Activated naive CD4-positive, alpha-beta T cell treated with anti-CD3 and anti-CD28 coated beads, Interleukin-2, amount 50 U/mL, for 72 hours (primary cell): Measurements from ENCODE around the gene TENM3. TPM values are rescaled to one million over a fixed set of nuclear protein-coding genes. Genes with fewer than 3 reads are reported as not detected.
"Not testable (repeated sequence)": the region's sequence is repeated elsewhere in the genome, so short reads cannot be mapped to it uniquely, and the experiment has no call there.

Experiments used
- ATAC-seq, 2 donors: fragments of 150-1000 bp; cut with Tn5 transposase; 2 replicates each; pipeline ENCODE4 v1.10.0; 2021; ENCODE audit warnings: mild to moderate bottlenecking in 2 of 2, moderate library complexity in 2 of 2
- DNase-seq, 2 donors: peaks; one replicate each; pipeline ENCODE4 v3.0.0; 2021 to 2022; ENCODE audit warnings: low spot score in 2 of 2
- H3K27ac Mint-ChIP-seq, 2 donors: one replicate each; pipeline ENCODE4 v1.8.0; 2022; ENCODE audit warnings: mild to moderate bottlenecking in 2 of 2, mixed read lengths in 2 of 2
- H3K36me3 Mint-ChIP-seq, 2 donors: one replicate each; pipeline ENCODE4 v1.8.0; 2022; ENCODE audit warnings: mixed read lengths in 2 of 2
- H3K9me3 Mint-ChIP-seq, 2 donors: one replicate each; pipeline ENCODE4 v1.8.0; 2022; ENCODE audit warnings: mixed read lengths in 2 of 2
- total RNA-seq, 2 donors: library from RNA; stranded (reverse); gene quantifications; one replicate each; pipeline ENCODE4 v1.2.3, GENCODE V29; 2022

TENM3 gene
- total RNA-seq, 2 donors from 2014 or later, result not detected

GRCh38 chr4:182222766-182223165, 20.4 kb upstream of the TENM3 start:
- DNase-seq, result no peak
- H3K9me3 Mint-ChIP-seq, result no peaks in the 10 kb centered on the region

GRCh38 chr4:182223708-182224107, 19.5 kb upstream of the TENM3 start:
- Mint-ChIP-seq H3K36me3 (no peaks in the 10 kb centered on the region), H3K27ac (no peak overlapping the region), H3K9me3 (no peaks in the 10 kb centered on the region)
- DNase-seq (no peak), ATAC-seq (no peak)

More at GRCh38 chr4:182222766-182223165, 20.4 kb upstream of the TENM3 start:
- Mint-ChIP-seq H3K36me3 (no peaks in the 10 kb centered on the region), H3K27ac (no peak overlapping the region)
- no peak for ATAC-seq

GRCh38 chr4:182224192-182224850, 18.9 kb upstream of the TENM3 start:
- no peak for DNase-seq
- ATAC-seq, result no peak
- Mint-ChIP-seq H3K27ac (no peak overlapping the region), H3K36me3 (no peaks in the 10 kb centered on the region), H3K9me3 (no peaks in the 10 kb centered on the region)

GRCh38 chr4:182225257-182225852, 17.8 kb upstream of the TENM3 start:
- Mint-ChIP-seq H3K27ac (no peak overlapping the region), H3K36me3 (no peaks in the 10 kb centered on the region), H3K9me3 (no peaks in the 10 kb centered on the region)
- DNase-seq, result no peak
- ATAC-seq, result no peak

GRCh38 chr4:182227611-182228010, 15.6 kb upstream of the TENM3 start:
- H3K27ac Mint-ChIP-seq, result no peak overlapping the region
- peaks cover 0 to 3% of the 10 kb centered on the region in 2 donors for H3K9me3 Mint-ChIP-seq
- DNase-seq (no peak), ATAC-seq (no peak)
- no peaks in the 10 kb centered on the region for H3K36me3 Mint-ChIP-seq

- ATAC-seq (no peak), DNase-seq (no peak)
- H3K9me3 Mint-ChIP-seq, result peaks cover 0 to 3% of the 10 kb centered on the region in 2 donors
- no peak overlapping the region for H3K27ac Mint-ChIP-seq
- H3K36me3 Mint-ChIP-seq, result no peaks in the 10 kb centered on the region
These were observed 14.1 kb upstream of the TENM3 start for GRCh38 chr4:182228991-182229577.

- ATAC-seq (no peak), DNase-seq (no peak)
- H3K36me3 Mint-ChIP-seq, result no peaks in the 10 kb centered on the region
- H3K9me3 Mint-ChIP-seq, result peaks cover 0 to 3% of the 10 kb centered on the region in 2 donors
- H3K27ac Mint-ChIP-seq, result no peak overlapping the region
These were observed 12.9 kb upstream of the TENM3 start for GRCh38 chr4:182230256-182230655.

- Mint-ChIP-seq H3K9me3 (peaks cover 0 to 3% of the 10 kb centered on the region in 2 donors), H3K27ac (no peak overlapping the region), H3K36me3 (no peaks in the 10 kb centered on the region)
- ATAC-seq (no peak), DNase-seq (no peak)
These were observed 12.1 kb upstream of the TENM3 start for GRCh38 chr4:182231080-182231479.

GRCh38 chr4:182231496-182231895, 11.7 kb upstream of the TENM3 start:
- Mint-ChIP-seq H3K9me3 (peaks cover 0 to 3% of the 10 kb centered on the region in 2 donors), H3K27ac (no peak overlapping the region), H3K36me3 (no peaks in the 10 kb centered on the region)
- ATAC-seq (no peak), DNase-seq (no peak)

- Mint-ChIP-seq H3K27ac (no peak overlapping the region), H3K9me3 (peaks cover 4 to 6% of the 10 kb centered on the region in 2 donors), H3K36me3 (no peaks in the 10 kb centered on the region)
- no peak for ATAC-seq
- no peak for DNase-seq
These were observed 9.7 kb upstream of the TENM3 start for GRCh38 chr4:182233310-182234090.

GRCh38 chr4:182235021-182235795, 8.0 kb upstream of the TENM3 start:
- no peak overlapping the region for H3K27ac Mint-ChIP-seq
- H3K9me3 Mint-ChIP-seq, result peaks cover 4 to 8% of the 10 kb centered on the region in 2 donors
- no peak for DNase-seq
- no peak for ATAC-seq
- no peaks in the 10 kb centered on the region for H3K36me3 Mint-ChIP-seq

- Mint-ChIP-seq H3K27ac (no peak overlapping the region), H3K36me3 (no peaks in the 10 kb centered on the region), H3K9me3 (peaks cover 4 to 8% of the 10 kb centered on the region in 2 donors)
- DNase-seq (no peak), ATAC-seq (no peak)
These were observed 7.0 kb upstream of the TENM3 start for GRCh38 chr4:182236186-182236585.

- not testable (repeated sequence) for DNase-seq, H3K9me3 Mint-ChIP-seq, H3K27ac Mint-ChIP-seq, H3K36me3 Mint-ChIP-seq, ATAC-seq
These were observed 6.2 kb upstream of the TENM3 start for GRCh38 chr4:182237010-182237409.

- peaks cover 8 to 13% of the 10 kb centered on the region in 2 donors for H3K9me3 Mint-ChIP-seq
- no peak for ATAC-seq
- no peak overlapping the region for H3K27ac Mint-ChIP-seq
- no peak for DNase-seq
- H3K36me3 Mint-ChIP-seq, result peaks cover 0 to 4% of the 10 kb centered on the region in 2 donors
These were observed 4.8 kb upstream of the TENM3 start for GRCh38 chr4:182238355-182238931.

GRCh38 chr4:182240161-182241130, 2.8 kb upstream of the TENM3 start:
- no peak overlapping the region for H3K27ac Mint-ChIP-seq
- no peak for DNase-seq
- no peak for ATAC-seq
- peaks cover 0 to 6% of the 10 kb centered on the region in 2 donors for H3K36me3 Mint-ChIP-seq
- peaks cover 13 to 15% of the 10 kb centered on the region in 2 donors for H3K9me3 Mint-ChIP-seq
